ENCODE data around the gene PANX2.
"Not testable (repeated sequence)": the region's sequence is repeated elsewhere in the genome, so short reads cannot be mapped to it uniquely, and the experiment has no call there.

Gene PANX2

GRCh38 chr22:50200461-50201190 lies 30.1 kb downstream of the PANX2 start, which contains the start of gene SELENOO:
Gene SELENOO (plus strand): TSS chr22:50201011. CDS start chr22:50201037, 26 bp downstream.
- intact Hi-C loops (cut with micrococcal nuclease): loop anchor here (10.0 kb wide), 1 partner anchor 266 kb away; no protein-coding TSS in a partner anchor
- H3K4me3 Mint-ChIP-seq: peak within 1 kb of the TSS; percentile 78
- peaks cover 48% of the 10 kb centered on the region for H3K4me1 Mint-ChIP-seq (ENCODE audit: low read depth)
- peak within 1 kb of the TSS; percentile 68 for H3K27ac Mint-ChIP-seq
- H3K27me3 Mint-ChIP-seq: no peaks in the 10 kb centered on the region
- H3K9me3 Mint-ChIP-seq: no peaks in the 10 kb centered on the region
- peaks cover 68% of the 10 kb centered on the region for H3K36me3 Mint-ChIP-seq (ENCODE audit: low read depth)

- Mint-ChIP-seq H3K27ac (peak overlapping the region; percentile 68), H3K36me3 (ENCODE audit: low read depth) (peaks cover 68% of the 10 kb centered on the region), H3K9me3 (no peaks in the 10 kb centered on the region), H3K4me1 (ENCODE audit: low read depth) (peaks cover 53% of the 10 kb centered on the region), H3K27me3 (no peaks in the 10 kb centered on the region), H3K4me3 (peak overlapping the region; percentile 78)
- intact Hi-C loops (cut with micrococcal nuclease): loop anchor here (10.0 kb wide), 1 partner anchor 267 kb away; no protein-coding TSS in a partner anchor
These were observed 30.9 kb downstream of the PANX2 start for GRCh38 chr22:50201191-50202129.

- intact Hi-C loops (cut with micrococcal nuclease): loop anchor here (10.0 kb wide), 1 partner anchor 267 kb away; no protein-coding TSS in a partner anchor
- H3K9me3 Mint-ChIP-seq: no peaks in the 10 kb centered on the region
- H3K27ac Mint-ChIP-seq: peak overlapping the region; percentile 68
- peaks cover 60% of the 10 kb centered on the region for H3K4me1 Mint-ChIP-seq (ENCODE audit: low read depth)
- peak overlapping the region; percentile 78 for H3K4me3 Mint-ChIP-seq
- no peaks in the 10 kb centered on the region for H3K27me3 Mint-ChIP-seq
- peaks cover 68% of the 10 kb centered on the region for H3K36me3 Mint-ChIP-seq (ENCODE audit: low read depth)
These were observed 31.7 kb downstream of the PANX2 start for GRCh38 chr22:50202130-50202666.

- Mint-ChIP-seq H3K4me1 (ENCODE audit: low read depth) (peaks cover 66% of the 10 kb centered on the region), H3K4me3 (no peak overlapping the region), H3K9me3 (no peaks in the 10 kb centered on the region), H3K36me3 (ENCODE audit: low read depth) (peaks cover 68% of the 10 kb centered on the region), H3K27me3 (no peaks in the 10 kb centered on the region), H3K27ac (no peak overlapping the region)
- intact Hi-C loops (cut with micrococcal nuclease): loop anchor here (10.0 kb wide), 1 partner anchor 268 kb away; no protein-coding TSS in a partner anchor
These were observed 32.8 kb downstream of the PANX2 start for GRCh38 chr22:50203288-50203687.

GRCh38 chr22:50204571-50204970 lies 34.0 kb downstream of the PANX2 start:
- Mint-ChIP-seq H3K4me1 (ENCODE audit: low read depth) (peaks cover 63% of the 10 kb centered on the region), H3K27me3 (no peaks in the 10 kb centered on the region), H3K9me3 (no peaks in the 10 kb centered on the region), H3K36me3 (ENCODE audit: low read depth) (peaks cover 68% of the 10 kb centered on the region), H3K4me3 (peak overlapping the region; percentile 60), H3K27ac (peak overlapping the region; percentile 65)
- intact Hi-C loops (cut with micrococcal nuclease): loop anchor here (10.0 kb wide), 1 partner anchor 270 kb away; no protein-coding TSS in a partner anchor

GRCh38 chr22:50204998-50205397 lies 34.5 kb downstream of the PANX2 start:
- intact Hi-C loops (cut with micrococcal nuclease): loop anchor here (5.0 to 10.0 kb wide), 2 partner anchors 38 to 270 kb away; no protein-coding TSS in a partner anchor
- H3K4me3 Mint-ChIP-seq: peak overlapping the region; percentile 60
- peak overlapping the region; percentile 65 for H3K27ac Mint-ChIP-seq
- H3K36me3 Mint-ChIP-seq (ENCODE audit: low read depth): peaks cover 68% of the 10 kb centered on the region
- not testable (repeated sequence) for H3K27me3 Mint-ChIP-seq, H3K9me3 Mint-ChIP-seq
- H3K4me1 Mint-ChIP-seq (ENCODE audit: low read depth): peaks cover 63% of the 10 kb centered on the region

GRCh38 chr22:50205781-50206569 lies 35.4 kb downstream of the PANX2 start:
- Mint-ChIP-seq H3K4me1 (ENCODE audit: low read depth) (peaks cover 64% of the 10 kb centered on the region), H3K4me3 (no peak overlapping the region), H3K27me3 (no peaks in the 10 kb centered on the region), H3K36me3 (ENCODE audit: low read depth) (peaks cover 77% of the 10 kb centered on the region), H3K9me3 (no peaks in the 10 kb centered on the region), H3K27ac (peak overlapping the region; percentile 32)
- intact Hi-C loops (cut with micrococcal nuclease): loop anchor here (5.0 to 10.0 kb wide), 2 partner anchors 39 to 271 kb away; no protein-coding TSS in a partner anchor

GRCh38 chr22:50206599-50206998 lies 36.1 kb downstream of the PANX2 start:
- Mint-ChIP-seq H3K4me3 (no peak overlapping the region), H3K4me1 (ENCODE audit: low read depth) (peaks cover 64% of the 10 kb centered on the region), H3K27ac (peak overlapping the region; percentile 32)

GRCh38 chr22:50207383-50208140 lies 37.0 kb downstream of the PANX2 start:
- Mint-ChIP-seq H3K4me1 (ENCODE audit: low read depth) (peaks cover 56% of the 10 kb centered on the region), H3K4me3 (no peak overlapping the region)

More at GRCh38 chr22:50206599-50206998, 36.1 kb downstream of the PANX2 start:
- intact Hi-C loops (cut with micrococcal nuclease): loop anchor here (5.0 to 10.0 kb wide), 2 partner anchors 39 to 272 kb away; no protein-coding TSS in a partner anchor
- Mint-ChIP-seq H3K27me3 (no peaks in the 10 kb centered on the region), H3K9me3 (no peaks in the 10 kb centered on the region), H3K36me3 (ENCODE audit: low read depth) (peaks cover 82% of the 10 kb centered on the region)

GRCh38 chr22:50208430-50208938 lies 38.0 kb downstream of the PANX2 start:
- Mint-ChIP-seq H3K4me3 (no peak overlapping the region), H3K27me3 (no peaks in the 10 kb centered on the region), H3K9me3 (no peaks in the 10 kb centered on the region), H3K36me3 (ENCODE audit: low read depth) (peaks cover 94% of the 10 kb centered on the region), H3K4me1 (ENCODE audit: low read depth) (peaks cover 52% of the 10 kb centered on the region), H3K27ac (no peak overlapping the region)
- intact Hi-C loops (cut with micrococcal nuclease): loop anchor here (5.0 to 10.0 kb wide), 2 partner anchors 41 to 274 kb away; no protein-coding TSS in a partner anchor

More at GRCh38 chr22:50207383-50208140, 37.0 kb downstream of the PANX2 start:
- Mint-ChIP-seq H3K27me3 (no peaks in the 10 kb centered on the region), H3K36me3 (ENCODE audit: low read depth) (peaks cover 91% of the 10 kb centered on the region), H3K27ac (peak overlapping the region; percentile 32), H3K9me3 (no peaks in the 10 kb centered on the region)
- intact Hi-C loops (cut with micrococcal nuclease): loop anchor here (5.0 to 10.0 kb wide), 2 partner anchors 40 to 273 kb away; no protein-coding TSS in a partner anchor

- Mint-ChIP-seq H3K9me3 (no peaks in the 10 kb centered on the region), H3K27ac (no peak overlapping the region), H3K27me3 (no peaks in the 10 kb centered on the region), H3K36me3 (ENCODE audit: low read depth) (peaks cover 94% of the 10 kb centered on the region), H3K4me1 (ENCODE audit: low read depth) (peaks cover 45% of the 10 kb centered on the region), H3K4me3 (no peak overlapping the region)
- intact Hi-C loops (cut with micrococcal nuclease): loop anchor here (1.0 to 10.0 kb wide), 3 partner anchors 42 to 274 kb away; no protein-coding TSS in a partner anchor
These were observed 38.7 kb downstream of the PANX2 start for GRCh38 chr22:50208939-50209892.
